Nephron (organoid): ENCODE measurements around the gene AHSP.

Experiments used
- H3K27ac Mint-ChIP-seq, 3 experiments: 2 replicates each; pipeline ENCODE4 v1.8.0; 2020; ENCODE audit warnings: mixed read lengths in 3 of 3, mild to moderate bottlenecking in 2 of 3, moderate library complexity in 1 of 3
- H3K27me3 Mint-ChIP-seq: 2 replicates; pipeline ENCODE4 v1.8.0; 2021; ENCODE audit warnings: low read depth, mild to moderate bottlenecking, moderate library complexity, mixed read lengths
- H3K36me3 Mint-ChIP-seq: 2 replicates; pipeline ENCODE4 v1.8.0; 2020; ENCODE audit warnings: low read depth, mixed read lengths
- H3K4me1 Mint-ChIP-seq: 2 replicates; pipeline ENCODE4 v1.8.0; 2020; ENCODE audit warnings: mixed read lengths
- H3K4me3 Mint-ChIP-seq, 3 experiments: 2 replicates each; pipeline ENCODE4 v1.8.0; 2020; ENCODE audit warnings: mild to moderate bottlenecking in 3 of 3, mixed read lengths in 3 of 3, moderate library complexity in 2 of 3
- H3K9me3 Mint-ChIP-seq: 2 replicates; pipeline ENCODE4 v1.8.0; 2020; ENCODE audit warnings: mixed read lengths
- TF ChIP-seq, protein P1 (sequence below), 3 experiments: fragments of 200-600 bp; sonication (generic); IDR thresholded peaks; one replicate each; pipeline ENCODE4 v1.5.0; 2021; ENCODE audit warnings: antibody characterized with exemption in 3 of 3; ENCODE audit not compliant: unreplicated experiment in 3 of 3

Gene AHSP

DNA sequence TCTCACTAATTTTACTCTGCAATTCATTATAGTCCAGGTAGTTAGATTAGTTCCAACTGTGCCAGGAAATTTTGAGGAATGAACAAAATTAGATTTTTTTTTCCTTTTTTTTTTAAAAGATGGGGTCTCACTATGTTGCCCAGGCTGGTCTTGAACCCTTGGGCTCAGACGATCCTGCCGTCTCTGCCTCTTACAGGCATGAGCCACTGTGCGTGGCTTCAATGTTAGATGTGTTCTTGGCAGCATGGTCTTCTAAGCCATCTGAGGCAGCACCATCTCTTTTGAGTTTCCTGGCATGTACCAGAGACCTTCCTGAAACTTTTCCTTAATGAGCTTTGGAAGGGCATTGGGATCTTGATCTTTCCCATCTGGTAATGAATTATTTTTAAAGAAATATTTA lies 2.6 kb upstream of the AHSP start:
- H3K27me3 Mint-ChIP-seq: peaks cover 23% of the 10 kb centered on the region
- H3K9me3 Mint-ChIP-seq: no peaks in the 10 kb centered on the region
- no peak overlapping the region for H3K27ac Mint-ChIP-seq
- TF ChIP-seq, protein P1, sequence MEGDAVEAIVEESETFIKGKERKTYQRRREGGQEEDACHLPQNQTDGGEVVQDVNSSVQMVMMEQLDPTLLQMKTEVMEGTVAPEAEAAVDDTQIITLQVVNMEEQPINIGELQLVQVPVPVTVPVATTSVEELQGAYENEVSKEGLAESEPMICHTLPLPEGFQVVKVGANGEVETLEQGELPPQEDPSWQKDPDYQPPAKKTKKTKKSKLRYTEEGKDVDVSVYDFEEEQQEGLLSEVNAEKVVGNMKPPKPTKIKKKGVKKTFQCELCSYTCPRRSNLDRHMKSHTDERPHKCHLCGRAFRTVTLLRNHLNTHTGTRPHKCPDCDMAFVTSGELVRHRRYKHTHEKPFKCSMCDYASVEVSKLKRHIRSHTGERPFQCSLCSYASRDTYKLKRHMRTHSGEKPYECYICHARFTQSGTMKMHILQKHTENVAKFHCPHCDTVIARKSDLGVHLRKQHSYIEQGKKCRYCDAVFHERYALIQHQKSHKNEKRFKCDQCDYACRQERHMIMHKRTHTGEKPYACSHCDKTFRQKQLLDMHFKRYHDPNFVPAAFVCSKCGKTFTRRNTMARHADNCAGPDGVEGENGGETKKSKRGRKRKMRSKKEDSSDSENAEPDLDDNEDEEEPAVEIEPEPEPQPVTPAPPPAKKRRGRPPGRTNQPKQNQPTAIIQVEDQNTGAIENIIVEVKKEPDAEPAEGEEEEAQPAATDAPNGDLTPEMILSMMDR (IDR thresholded peaks at IDR 0.05; ENCODE audit: unreplicated experiment in 3 of 3): no peak
- H3K36me3 Mint-ChIP-seq: no peaks in the 10 kb centered on the region
- H3K4me3 Mint-ChIP-seq: no peak overlapping the region
- H3K4me1 Mint-ChIP-seq: peaks cover 12% of the 10 kb centered on the region

DNA sequence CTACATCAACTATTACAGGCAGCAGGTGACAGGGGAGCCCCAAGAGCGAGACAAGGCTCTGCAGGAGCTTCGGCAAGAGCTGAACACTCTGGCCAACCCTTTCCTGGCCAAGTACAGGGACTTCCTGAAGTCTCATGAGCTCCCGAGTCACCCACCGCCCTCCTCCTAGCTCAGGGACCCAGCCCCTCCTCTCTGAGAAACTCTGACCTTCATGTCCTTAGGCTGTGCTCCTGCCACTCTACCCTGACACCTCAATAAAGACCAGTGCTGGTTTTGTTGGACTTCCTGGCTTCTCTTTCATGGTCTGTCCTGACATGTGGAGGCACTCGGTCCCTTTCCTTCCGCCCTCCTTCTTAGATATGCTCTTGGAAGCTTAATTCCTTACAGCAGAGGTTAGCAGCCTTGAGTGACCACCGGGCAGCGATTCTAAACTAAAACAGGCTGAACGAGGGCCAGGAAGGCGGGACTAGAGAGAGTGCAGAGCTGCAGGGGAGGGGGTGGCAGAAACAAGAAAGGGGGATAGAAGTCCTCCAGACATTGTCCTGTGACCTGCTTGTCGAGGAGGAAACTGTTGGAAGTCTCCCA lies 915 bp downstream of the AHSP start:
- Mint-ChIP-seq H3K36me3 (no peaks in the 10 kb centered on the region), H3K27me3 (peaks cover 18% of the 10 kb centered on the region), H3K27ac (peak overlapping the region in 2 of 3 experiments; percentile 68 to 97), H3K4me1 (peaks cover 14% of the 10 kb centered on the region), H3K9me3 (no peaks in the 10 kb centered on the region), H3K4me3 (peak overlapping the region; percentile 75 to 91 (median 86))
- TF ChIP-seq, protein P1 (IDR thresholded peaks at IDR 0.05; ENCODE audit: unreplicated experiment in 3 of 3): no peak

DNA sequence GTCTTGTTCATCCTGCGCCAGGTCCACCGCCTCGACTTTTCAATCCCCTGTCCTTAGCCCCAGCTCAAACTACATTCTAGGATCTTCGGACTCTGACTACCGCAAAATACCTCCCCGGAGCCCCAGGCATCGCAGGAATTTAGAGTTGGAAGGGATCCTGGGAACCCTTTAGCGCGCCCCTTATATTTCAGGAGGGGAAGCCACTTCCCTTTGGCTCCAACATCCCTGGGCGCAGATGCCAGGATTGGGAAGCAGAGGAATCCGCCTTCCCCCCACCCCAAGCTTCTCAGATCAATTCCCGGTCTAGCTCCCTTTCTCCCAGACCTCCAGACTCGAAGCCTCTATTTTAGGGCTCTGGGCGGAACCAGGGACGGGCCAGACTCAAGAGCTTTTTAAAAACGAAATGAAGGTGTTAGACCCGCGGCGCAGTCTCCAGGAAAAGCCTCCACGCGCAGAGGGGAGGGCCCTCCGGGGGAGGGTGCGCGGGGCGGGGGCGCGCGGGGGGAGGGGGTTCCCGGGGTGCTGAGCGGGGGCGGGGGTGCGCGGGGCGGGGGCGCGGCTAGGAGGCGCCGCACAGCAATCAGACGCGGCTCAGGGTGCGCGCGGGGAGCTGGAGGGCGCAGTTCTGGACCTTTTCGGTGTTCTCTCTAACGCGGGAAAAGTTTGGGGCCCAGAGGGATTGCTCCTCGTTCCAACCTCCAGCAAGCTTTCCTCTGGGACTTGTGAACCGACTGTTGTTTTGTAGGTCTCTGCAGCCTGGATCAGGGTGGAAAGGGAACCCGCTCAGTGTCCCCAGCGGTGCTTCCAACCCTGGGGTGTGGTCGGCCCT lies 1.6 kb downstream of the AHSP start:
- TF ChIP-seq, protein P1 (IDR thresholded peaks at IDR 0.05; ENCODE audit: unreplicated experiment in 3 of 3): no peak
- Mint-ChIP-seq H3K4me1 (peaks cover 14% of the 10 kb centered on the region), H3K36me3 (no peaks in the 10 kb centered on the region), H3K9me3 (no peaks in the 10 kb centered on the region), H3K27me3 (peaks cover 16% of the 10 kb centered on the region), H3K4me3 (peak overlapping the region; percentile 75 to 91 (median 86)), H3K27ac (peak overlapping the region in 2 of 3 experiments; percentile 68 to 97)

DNA sequence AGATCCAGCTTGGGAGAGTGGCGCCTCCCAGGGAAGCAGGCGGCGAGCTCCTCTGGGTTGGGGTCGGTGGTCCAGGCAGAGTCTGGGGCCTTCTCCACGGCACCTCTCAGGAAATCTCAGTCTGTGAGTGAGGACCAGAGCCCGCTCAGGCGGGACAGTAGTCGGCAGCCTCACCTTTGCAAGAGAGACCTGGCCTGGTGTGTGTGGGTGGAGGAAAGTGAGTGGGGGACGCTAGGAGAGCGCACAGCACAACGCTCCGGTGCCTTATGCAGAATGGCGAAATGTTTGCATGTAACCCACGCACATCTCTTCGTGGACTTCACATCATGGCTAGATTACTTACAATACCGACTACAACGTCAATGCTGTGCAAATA lies 2.2 kb downstream of the AHSP start:
- H3K27me3 Mint-ChIP-seq: peaks cover 10% of the 10 kb centered on the region
- H3K9me3 Mint-ChIP-seq: no peaks in the 10 kb centered on the region
- peak overlapping the region in 2 of 3 experiments; percentile 52 to 97 for H3K27ac Mint-ChIP-seq
- H3K4me3 Mint-ChIP-seq: peak overlapping the region; percentile 66 to 83 (median 73)
- H3K4me1 Mint-ChIP-seq: peaks cover 14% of the 10 kb centered on the region
- H3K36me3 Mint-ChIP-seq: no peaks in the 10 kb centered on the region
- TF ChIP-seq, protein P1 (IDR thresholded peaks at IDR 0.05; ENCODE audit: unreplicated experiment in 3 of 3): no peak

DNA sequence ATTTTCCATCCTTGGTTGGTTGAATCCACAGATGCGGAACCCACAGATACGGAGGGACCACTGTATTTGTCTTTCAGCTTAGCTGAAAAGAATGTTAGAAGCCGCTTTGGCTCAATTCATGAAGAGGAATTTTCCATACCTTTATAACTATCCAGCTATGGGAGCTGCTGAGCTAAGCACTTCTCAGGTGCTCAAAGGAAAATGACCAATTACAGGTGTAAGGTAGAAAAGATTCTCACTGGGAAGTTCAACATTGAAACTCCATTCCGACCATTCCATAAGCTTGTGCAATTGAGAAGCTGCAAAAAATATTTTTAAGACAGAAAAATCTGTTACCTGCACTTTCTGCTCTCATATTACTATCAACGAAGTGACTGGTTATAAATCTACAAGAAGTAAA lies 2.7 kb downstream of the AHSP start:
- Mint-ChIP-seq H3K27me3 (peaks cover 7% of the 10 kb centered on the region), H3K9me3 (no peaks in the 10 kb centered on the region)

More for the DNA sequence above, 2.7 kb downstream of the AHSP start:
- H3K27ac Mint-ChIP-seq: peak overlapping the region in 1 of 3 experiments; percentile 97
- H3K36me3 Mint-ChIP-seq: no peaks in the 10 kb centered on the region
- peaks cover 14% of the 10 kb centered on the region for H3K4me1 Mint-ChIP-seq
- H3K4me3 Mint-ChIP-seq: peak overlapping the region in 2 of 3 experiments; percentile 43 to 83
- TF ChIP-seq, protein P1 (IDR thresholded peaks at IDR 0.05; ENCODE audit: unreplicated experiment in 3 of 3): no peak
